Fibroblast of mammary gland (primary cell): ENCODE data around the gene CCDC71L.

Experiments
- DNase-seq: peaks from one replicate; pipeline ENCODE4 v3.0.0-alpha.2; 2010; ENCODE audit warnings: low read depth
- H3K4me3 ChIP-seq: 2 replicates; pipeline ENCODE4 v1.5.1; 2011; ENCODE audit warnings: low read depth, mild to moderate bottlenecking, low read length, moderate library complexity; ENCODE audit not compliant: control insufficient read depth
- TF ChIP-seq, protein P1 (sequence below): conservative IDR thresholded peaks from 2 replicates; pipeline ENCODE4 v1.5.1; 2011; ENCODE audit warnings: low read depth, low read length, inconsistent platforms; ENCODE audit not compliant: control insufficient read depth, insufficient read depth

The CCDC71L gene

DNA sequence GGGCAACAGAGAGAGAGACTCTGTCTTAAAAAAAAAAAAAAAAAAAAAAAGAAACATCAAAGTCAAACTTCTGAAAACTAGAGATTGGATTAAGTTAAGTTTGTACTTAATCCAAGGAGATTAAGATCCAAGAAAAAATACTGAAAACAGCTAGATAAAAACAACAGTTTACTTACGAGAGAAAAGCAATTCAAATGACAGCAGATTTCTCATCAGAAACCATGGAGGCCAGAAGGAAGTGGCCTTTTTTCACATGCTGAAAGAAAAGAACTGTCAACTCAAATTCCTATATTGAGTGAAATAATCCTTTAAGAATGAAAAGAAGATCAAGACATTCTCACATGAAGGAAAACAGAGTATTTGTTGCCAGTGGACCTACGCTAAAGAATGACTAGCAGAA, 5.4 kb upstream of the CCDC71L start:
- TF ChIP-seq, protein P1, sequence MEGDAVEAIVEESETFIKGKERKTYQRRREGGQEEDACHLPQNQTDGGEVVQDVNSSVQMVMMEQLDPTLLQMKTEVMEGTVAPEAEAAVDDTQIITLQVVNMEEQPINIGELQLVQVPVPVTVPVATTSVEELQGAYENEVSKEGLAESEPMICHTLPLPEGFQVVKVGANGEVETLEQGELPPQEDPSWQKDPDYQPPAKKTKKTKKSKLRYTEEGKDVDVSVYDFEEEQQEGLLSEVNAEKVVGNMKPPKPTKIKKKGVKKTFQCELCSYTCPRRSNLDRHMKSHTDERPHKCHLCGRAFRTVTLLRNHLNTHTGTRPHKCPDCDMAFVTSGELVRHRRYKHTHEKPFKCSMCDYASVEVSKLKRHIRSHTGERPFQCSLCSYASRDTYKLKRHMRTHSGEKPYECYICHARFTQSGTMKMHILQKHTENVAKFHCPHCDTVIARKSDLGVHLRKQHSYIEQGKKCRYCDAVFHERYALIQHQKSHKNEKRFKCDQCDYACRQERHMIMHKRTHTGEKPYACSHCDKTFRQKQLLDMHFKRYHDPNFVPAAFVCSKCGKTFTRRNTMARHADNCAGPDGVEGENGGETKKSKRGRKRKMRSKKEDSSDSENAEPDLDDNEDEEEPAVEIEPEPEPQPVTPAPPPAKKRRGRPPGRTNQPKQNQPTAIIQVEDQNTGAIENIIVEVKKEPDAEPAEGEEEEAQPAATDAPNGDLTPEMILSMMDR: no peak
- no peak overlapping the region for H3K4me3 ChIP-seq
- no peak for DNase-seq

- TF ChIP-seq, protein P1: no peak
- H3K4me3 ChIP-seq: no peak overlapping the region
- no peak for DNase-seq
Observed at GRCh38 chr7:106664343-106664742, 3.4 kb upstream of the CCDC71L start.

- TF ChIP-seq, protein P1: peak; percentile 51
- peak; percentile 74 for DNase-seq
Observed at GRCh38 chr7:106659963-106660861, 746 bp downstream of the CCDC71L start.

GRCh38 chr7:106659166-106659962, 1.6 kb downstream of the CCDC71L start:
- DNase-seq: peak; percentile 18
- TF ChIP-seq, protein P1: no peak

More at GRCh38 chr7:106659963-106660861, 746 bp downstream of the CCDC71L start:
- peak overlapping the region; percentile 81 for H3K4me3 ChIP-seq

DNA sequence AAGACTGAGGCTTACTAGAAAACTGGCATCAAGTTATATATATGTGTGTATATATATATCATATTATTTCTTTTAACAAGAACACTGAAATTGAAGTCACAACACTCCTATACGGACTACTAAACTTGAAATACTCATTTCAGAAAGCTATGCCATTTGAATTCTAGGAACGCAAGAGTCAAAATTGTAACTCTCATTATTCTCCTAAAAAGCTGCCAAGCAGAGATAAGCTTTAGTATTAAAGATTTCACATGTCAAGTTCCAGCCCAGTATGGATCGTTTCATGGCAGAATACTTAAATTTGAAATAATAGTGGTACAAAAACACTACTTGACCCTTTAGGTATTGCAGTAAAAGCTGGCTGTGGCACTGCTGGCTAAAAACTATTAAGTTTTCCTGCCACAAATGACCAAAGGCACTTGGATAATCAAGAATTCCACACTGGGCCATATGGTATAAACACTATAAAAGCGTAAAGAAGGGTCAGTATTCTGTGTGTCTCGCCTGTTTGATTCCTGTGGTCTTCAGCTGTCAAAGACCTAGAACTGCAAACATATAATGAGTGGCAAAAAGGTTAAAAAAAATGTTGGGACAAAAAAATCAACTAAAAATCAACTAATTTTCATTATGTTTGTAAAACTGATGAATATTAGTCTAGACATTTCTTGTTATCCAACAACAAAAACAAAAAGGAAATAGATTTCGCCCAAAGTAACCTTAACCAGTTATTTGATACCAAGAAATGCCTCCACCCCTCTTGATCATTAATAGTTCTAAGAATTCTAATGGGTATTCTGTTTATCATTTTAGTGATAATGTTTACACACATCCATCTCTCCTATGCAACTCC, 2.4 kb downstream of the CCDC71L start:
- TF ChIP-seq, protein P1: no peak
- DNase-seq: no peak
- H3K4me3 ChIP-seq: peak overlapping the region; percentile 74

More at GRCh38 chr7:106659166-106659962, 1.6 kb downstream of the CCDC71L start:
- H3K4me3 ChIP-seq: peak overlapping the region; percentile 74
